ENCODE measurements around the gene USP25. TPM values are rescaled to one million over a fixed set of nuclear protein-coding genes. Genes with fewer than 3 reads are reported as not detected.

The USP25 gene
- total RNA-seq, 1 experiment from 2014 or later: 26.1 TPM

GRCh38 chr21:15753741-15754140 is 24.0 kb downstream of the USP25 start:
- ChIA-PET CTCF (no interaction called here), POLR2A (interaction anchor here (0.6 kb wide), 1 partner anchor 17 kb away, joined by 6 read pairs; no protein-coding TSS in a partner anchor)
- DNase-seq (ENCODE audit: low read depth, low spot score) (no peak), ATAC-seq (no peak)
- H3K9me3 ChIP-seq (ENCODE audit: control insufficient read depth, insufficient read depth, low read depth, low read length): no peaks in the 10 kb centered on the region
- no TSS peak for BruUV-seq (replicated peaks)
- no peaks in the 10 kb centered on the region for H3K27me3 ChIP-seq (ENCODE audit: control insufficient read depth, insufficient read depth, low read length)
- peaks cover 3% of the 10 kb centered on the region; the same call in 1 of the 2 replicates for H3K4me1 ChIP-seq (ENCODE audit: control insufficient read depth, insufficient read depth, low read length)
- intact Hi-C loops (cut with micrococcal nuclease; ENCODE audit: unreplicated experiment) (no loop called here), in situ Hi-C loops (cut with HindIII; ENCODE audit: low pct_unique_long_range_greater_than_20kb, low sequenced_read_pairs) (no loop called here)
- TF ChIP-seq CTCF (IDR thresholded peaks at IDR 0.05) (no peak), POLR2AphosphoS5 (IDR thresholded peaks at IDR 0.05; ENCODE audit: low read depth, low read length) (no peak), SIN3A (IDR thresholded peaks at IDR 0.05; ENCODE audit: borderline replicate concordance, insufficient read depth, low read depth, low read length) (no peak), TCF7L2 (IDR thresholded peaks at IDR 0.05; ENCODE audit: low read depth, low read length) (no peak), REST (IDR thresholded peaks at IDR 0.05; ENCODE audit: insufficient read depth in 1 of 2, low read depth in 2 of 2, low read length in 1 of 2) (no peak)
- no peak overlapping the region for H3K4me3 ChIP-seq (ENCODE audit: low read depth in 2 of 2, low read length in 2 of 2)
- H3K36me3 ChIP-seq (ENCODE audit: control insufficient read depth, insufficient read depth, low read length): no peaks in the 10 kb centered on the region
- no peak overlapping the region for H3K27ac ChIP-seq (ENCODE audit: low read length)

- BruUV-seq (replicated peaks): no TSS peak
- intact Hi-C loops (cut with micrococcal nuclease; ENCODE audit: unreplicated experiment): no loop called here
- DNase-seq (ENCODE audit: low read depth, low spot score) (no peak), ATAC-seq (no peak)
- no peak for TF ChIP-seq CTCF (IDR thresholded peaks at IDR 0.05)
- TF ChIP-seq REST (IDR thresholded peaks at IDR 0.05; ENCODE audit: insufficient read depth in 1 of 2, low read depth in 2 of 2, low read length in 1 of 2): no peak
- TF ChIP-seq SIN3A (IDR thresholded peaks at IDR 0.05; ENCODE audit: borderline replicate concordance, insufficient read depth, low read depth, low read length): no peak
- no peak for TF ChIP-seq POLR2AphosphoS5 (IDR thresholded peaks at IDR 0.05; ENCODE audit: low read depth, low read length)
- TF ChIP-seq TCF7L2 (IDR thresholded peaks at IDR 0.05; ENCODE audit: low read depth, low read length): no peak
- Histone ChIP-seq H3K36me3 (ENCODE audit: control insufficient read depth, insufficient read depth, low read length) (no peaks in the 10 kb centered on the region), H3K4me3 (ENCODE audit: low read depth in 2 of 2, low read length in 2 of 2) (no peak overlapping the region), H3K27ac (ENCODE audit: low read length) (no peak overlapping the region), H3K9me3 (ENCODE audit: control insufficient read depth, insufficient read depth, low read depth, low read length) (no peaks in the 10 kb centered on the region), H3K27me3 (ENCODE audit: control insufficient read depth, insufficient read depth, low read length) (no peaks in the 10 kb centered on the region), H3K4me1 (ENCODE audit: control insufficient read depth, insufficient read depth, low read length) (no peaks in the 10 kb centered on the region; the same call in 1 of the 2 replicates)
- in situ Hi-C loops (cut with HindIII; ENCODE audit: low pct_unique_long_range_greater_than_20kb, low sequenced_read_pairs): no loop called here
- CTCF ChIA-PET: no interaction called here
- POLR2A ChIA-PET: no interaction called here
These were observed 24.9 kb downstream of the USP25 start for GRCh38 chr21:15754640-15755039.

All from Panc1 (cell line).